Tibial nerve (tissue), 4 donors: Measurements from ENCODE around the gene DENND2C.

Source experiments
- CTCF ChIP-seq, 5 experiments: fragments of 200-600 bp in 3 of 5; fragments of 450-650 bp in 2 of 5; sonication (generic) in 3 of 5; IDR thresholded peaks; one replicate each; pipeline ENCODE4 v1.5.1; 2016 to 2019; ENCODE audit warnings: antibody characterized with exemption in 5 of 5, mild to moderate bottlenecking in 3 of 5, moderate library complexity in 2 of 5
- EP300 ChIP-seq, 2 donors: sonication (generic); formaldehyde crosslinking; IDR thresholded peaks; one replicate each; pipeline ENCODE4 v1.6.1; 2017; ENCODE audit warnings: antibody characterized with exemption in 2 of 2, mild to moderate bottlenecking in 1 of 2
- POLR2A ChIP-seq, 2 donors: fragments of 450-650 bp; IDR thresholded peaks; one replicate each; pipeline ENCODE4 v1.6.1; 2017; ENCODE audit warnings: antibody characterized with exemption in 2 of 2, mild to moderate bottlenecking in 2 of 2, moderate library complexity in 2 of 2

DNA sequence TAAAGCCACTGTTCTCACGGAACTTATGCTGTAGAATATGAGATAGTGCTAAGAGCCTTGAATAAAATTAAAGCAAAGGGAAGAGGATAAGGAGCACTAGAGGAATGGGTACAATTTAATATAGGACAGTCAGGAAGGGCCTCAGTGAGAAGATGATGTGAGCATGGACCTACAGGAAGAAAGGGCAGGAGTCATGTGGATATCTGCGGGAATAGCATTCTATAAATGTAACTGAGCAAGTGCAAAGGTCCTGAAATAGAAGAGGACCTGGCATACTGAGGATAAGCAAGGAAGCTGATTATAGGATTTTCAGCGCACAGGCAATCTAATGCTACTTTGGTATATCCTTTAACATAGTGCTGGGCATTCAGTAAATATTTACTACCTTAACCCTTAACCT is 75.8 kb downstream of the DENND2C start:
- TF ChIP-seq CTCF (IDR thresholded peaks at IDR 0.05) (no peak), EP300 (IDR thresholded peaks at IDR 0.05) (no peak), POLR2A (IDR thresholded peaks at IDR 0.05) (no peak)
